Aorta (tissue), 5 donors: ENCODE measurements around the gene KIAA0586. TPM values are rescaled to one million over a fixed set of nuclear protein-coding genes. Genes with fewer than 3 reads are reported as not detected.

ENCODE experiments used
- ATAC-seq: fragments of 200-7000 bp; cut with Tn5 transposase; one replicate; pipeline ENCODE4 v1.9.1; 2022; ENCODE audit warnings: moderate library complexity; ENCODE audit not compliant: low FRiP score
- DNase-seq, 2 donors: peaks; one replicate each; pipeline ENCODE4 v3.0.0-alpha.2; 2020
- H3K27ac ChIP-seq, 2 donors: one replicate each; pipeline ENCODE4 v1.5.1; 2013; ENCODE audit warnings: low read length in 2 of 2, mild to moderate bottlenecking in 2 of 2, moderate library complexity in 2 of 2, control low read depth in 1 of 2, inconsistent platforms in 1 of 2, low read depth in 1 of 2
- H3K27me3 ChIP-seq, 2 donors: one replicate each; pipeline ENCODE4 v1.6.1; 2013; ENCODE audit warnings: control low read depth in 1 of 2, low read length in 1 of 2, mild to moderate bottlenecking in 1 of 2, moderate library complexity in 1 of 2; ENCODE audit not compliant: insufficient read depth in 2 of 2, control insufficient read depth in 1 of 2
- H3K36me3 ChIP-seq, 2 donors: one replicate each; pipeline ENCODE4 v1.6.1; 2013; ENCODE audit warnings: control low read depth in 1 of 2, low read length in 1 of 2, mild to moderate bottlenecking in 1 of 2; ENCODE audit not compliant: insufficient read depth in 2 of 2, control insufficient read depth in 1 of 2
- H3K4me1 ChIP-seq, 2 donors: one replicate each; pipeline ENCODE4 v1.6.1; 2013; ENCODE audit warnings: low read length in 2 of 2, control low read depth in 1 of 2, mild to moderate bottlenecking in 1 of 2, moderate library complexity in 1 of 2; ENCODE audit not compliant: insufficient read depth in 2 of 2, control insufficient read depth in 1 of 2
- H3K4me3 ChIP-seq, 2 donors: one replicate each; pipeline ENCODE4 v1.5.1; 2013; ENCODE audit warnings: low read length in 2 of 2, control low read depth in 1 of 2, mild to moderate bottlenecking in 1 of 2
- H3K9me3 ChIP-seq: one replicate; pipeline ENCODE4 v1.6.1; 2013; ENCODE audit warnings: mild to moderate bottlenecking, low read length; ENCODE audit not compliant: control insufficient read depth
- WGBS, 2 donors: extraction: QIAGEN DNeasy Blood & Tissue Kit; methylation state at CpG; one replicate each; pipeline ENCODE4 v1.1.7; 2013; 5-methylcytosine and 5-hydroxymethylcytosine counted together
- intact Hi-C, 2 donors: fragments of 100-400 bp; cut with DNase I; formaldehyde crosslinking; loops; one replicate each; pipeline versions ENCODE4 v1.14.2 to v1.15.0; 2022
- polyA plus RNA-seq, 2 donors: library from polyadenylated mRNA; stranded (reverse); fragments of 200-250 nt; gene quantifications; one replicate each; pipeline ENCODE4 v1.2.3, GENCODE V29; 2013
- total RNA-seq, 2 donors: library from RNA; stranded (reverse); fragmentation: NEBNext Ultra II Directional; extraction: Animal tissue kit (Norgen Biotek cat#: 25700); gene quantifications; one replicate each; pipeline ENCODE4 v1.2.1, GENCODE V29; 2021
- donor health status: healthy with polysubstance abuse.
- donor health status: Bipolar disorder and iron deficiency.
- donor health status: DM: no; HTN: no; CAD: no.
- donor health status: DM: no; HTN: no; CAD: no.
- donor health status: DM: yes; HTN: yes; CAD: no.

Gene KIAA0586
- total and polyA plus RNA-seq, 4 donors = 2.8 to 25.1 (median 13.6) TPM

DNA sequence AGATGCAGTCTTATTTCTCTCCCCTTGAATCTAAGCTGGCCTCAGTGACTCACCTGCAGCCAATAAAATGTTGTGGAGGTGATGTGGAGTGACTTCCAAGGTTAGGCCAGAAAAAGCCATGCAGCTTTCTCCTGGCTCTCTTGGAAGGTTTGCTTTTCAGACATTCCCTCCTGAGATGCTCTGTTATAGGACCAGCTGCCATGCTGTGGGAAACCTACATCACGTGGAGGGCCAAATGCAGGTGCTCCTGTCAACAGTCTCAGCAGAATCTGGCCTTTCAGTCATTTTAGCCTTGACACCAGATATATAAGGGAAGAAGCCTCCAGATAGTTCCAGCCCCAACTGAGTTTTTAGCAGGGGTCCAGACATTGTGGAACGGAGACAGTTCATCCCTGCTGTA, 172.2 kb downstream of the KIAA0586 start:
- intact Hi-C loops = no loop called here
- ATAC-seq (no peak), DNase-seq (no peak)
- no peaks in the 10 kb centered on the region for H3K27me3 ChIP-seq
- no peak overlapping the region for H3K27ac ChIP-seq
- H3K4me3 ChIP-seq = no peak overlapping the region
- no peaks in the 10 kb centered on the region for H3K36me3 ChIP-seq
- H3K9me3 ChIP-seq = no peaks in the 10 kb centered on the region
- no peaks in the 10 kb centered on the region for H3K4me1 ChIP-seq
- 96 to 98% methylated on average over 2 of the region's 2 CpGs for WGBS, 2 donors

Other genes with a start within 250 kb of the KIAA0586 start
- gene ACTR10, start 227.6 kb upstream of the KIAA0586 start, total RNA-seq = 10 to 100 TPM; 66.9 to 73.0 TPM
- gene ACTR10, start 227.6 kb upstream of the KIAA0586 start, polyA plus RNA-seq = 10 to 100 TPM; 47.3 to 95.6 TPM
- 100 to 1,000 TPM; 125 to 136 TPM for gene PSMA3, start 182.9 kb upstream of the KIAA0586 start, total RNA-seq
- 100 to 1,000 TPM; 104 to 140 TPM for gene PSMA3, start 182.9 kb upstream of the KIAA0586 start, polyA plus RNA-seq
- 10 to 100 TPM; 31.1 to 55.9 TPM for gene ARID4A, start 129.2 kb upstream of the KIAA0586 start, total RNA-seq
- gene ARID4A, start 129.2 kb upstream of the KIAA0586 start, polyA plus RNA-seq = 1 to 10 TPM; 7.8 to 9.0 TPM
- not detected for gene TOMM20L, start 31.8 kb upstream of the KIAA0586 start, total RNA-seq
- gene TOMM20L, start 31.8 kb upstream of the KIAA0586 start, polyA plus RNA-seq = not detected
- gene TIMM9, start 188 bp upstream of the KIAA0586 start, total RNA-seq = 10 to 100 TPM; 24.8 to 25.7 TPM
- gene TIMM9, start 188 bp upstream of the KIAA0586 start, polyA plus RNA-seq = 10 to 100 TPM; 36.1 to 65.0 TPM
- 10 to 100 TPM; 33.6 to 43.6 TPM for gene DACT1, start 210.2 kb downstream of the KIAA0586 start, total RNA-seq
- 10 to 100 TPM in 1 of 2 donors, 1 to 10 TPM in 1; 7.5 to 21.2 TPM for gene DACT1, start 210.2 kb downstream of the KIAA0586 start, polyA plus RNA-seq